Right atrium auricular region (tissue), 2 donors: ENCODE results near the gene SIPA1L3. TPM values are rescaled to one million over a fixed set of nuclear protein-coding genes. Genes with fewer than 3 reads are reported as not detected.

ENCODE experiments used
- DNase-seq: peaks from one replicate; pipeline ENCODE4 v3.0.0-alpha.2; 2019; ENCODE audit warnings: low spot score
- H3K27ac ChIP-seq, 2 donors: fragments of 200-600 bp; sonication (generic); 1 replicate in 1 of 2; 2 replicates in 1 of 2; pipeline ENCODE4 v1.5.1; 2016 to 2019
- H3K27me3 ChIP-seq, 2 donors: fragments of 200-600 bp; sonication (generic); one replicate each; pipeline versions ENCODE4 v1.5.1 to v1.6.0; 2017 to 2019
- H3K36me3 ChIP-seq: fragments of 200-600 bp; sonication (generic); one replicate; pipeline ENCODE4 v1.5.1; 2016
- H3K4me1 ChIP-seq, 2 donors: fragments of 200-600 bp; sonication (generic); one replicate each; pipeline versions ENCODE4 v1.5.1 to v1.6.0; 2017 to 2019
- H3K4me3 ChIP-seq, 2 donors: fragments of 200-600 bp; sonication (generic); 1 replicate in 1 of 2; 2 replicates in 1 of 2; pipeline ENCODE4 v1.5.1; 2017 to 2019; ENCODE audit warnings: mild to moderate bottlenecking in 1 of 2, moderate library complexity in 1 of 2
- H3K9me3 ChIP-seq, 2 donors: fragments of 200-600 bp; sonication (generic); one replicate each; pipeline ENCODE4 v1.5.1; 2019
- CTCF ChIP-seq, 2 donors: fragments of 200-600 bp; sonication (generic); IDR thresholded peaks; one replicate each; pipeline ENCODE4 v1.5.1; 2019; ENCODE audit warnings: antibody characterized with exemption in 2 of 2
- total RNA-seq, 2 donors: library from RNA; depleted of rRNA; stranded (reverse); fragments of >200 nt; gene quantifications; one replicate each; pipeline ENCODE4 v1.1.0, GENCODE V29; 2016

Gene SIPA1L3
- total RNA-seq, 2 donors from 2014 or later, result 10.7 to 19.6 TPM

- Histone ChIP-seq H3K4me1 (no peaks in the 10 kb centered on the region), H3K4me3 (no peak overlapping the region), H3K36me3 (peaks cover 1% of the 10 kb centered on the region), H3K27ac (no peak overlapping the region), H3K9me3 (no peaks in the 10 kb centered on the region), H3K27me3 (no peaks in the 10 kb centered on the region)
- TF ChIP-seq CTCF (IDR thresholded peaks at IDR 0.05), result no peak
- DNase-seq, result no peak
These were observed 289.3 kb downstream of the SIPA1L3 start for GRCh38 chr19:38196245-38196837.

GRCh38 chr19:38196948-38197656 is 290.1 kb downstream of the SIPA1L3 start:
- Histone ChIP-seq H3K27ac (no peak overlapping the region), H3K4me3 (no peak overlapping the region), H3K36me3 (peaks cover 9% of the 10 kb centered on the region), H3K4me1 (no peaks in the 10 kb centered on the region), H3K27me3 (no peaks in the 10 kb centered on the region), H3K9me3 (no peaks in the 10 kb centered on the region)
- TF ChIP-seq CTCF (IDR thresholded peaks at IDR 0.05), result no peak
- DNase-seq, result no peak

GRCh38 chr19:38197937-38198704 is 291.1 kb downstream of the SIPA1L3 start:
- TF ChIP-seq CTCF (IDR thresholded peaks at IDR 0.05), result no peak
- H3K9me3 ChIP-seq, result no peaks in the 10 kb centered on the region
- no peaks in the 10 kb centered on the region for H3K4me1 ChIP-seq
- H3K36me3 ChIP-seq, result peaks cover 15% of the 10 kb centered on the region
- DNase-seq, result no peak
- H3K4me3 ChIP-seq, result no peak overlapping the region
- H3K27ac ChIP-seq, result no peak overlapping the region
- H3K27me3 ChIP-seq, result no peaks in the 10 kb centered on the region

- no peaks in the 10 kb centered on the region for H3K9me3 ChIP-seq
- peaks cover 15% of the 10 kb centered on the region for H3K36me3 ChIP-seq
- DNase-seq, result no peak
These were observed 292.3 kb downstream of the SIPA1L3 start for GRCh38 chr19:38199340-38199739.

GRCh38 chr19:38201731-38202130 is 294.7 kb downstream of the SIPA1L3 start:
- Histone ChIP-seq H3K4me1 (no peaks in the 10 kb centered on the region), H3K27ac (no peak overlapping the region), H3K4me3 (no peak overlapping the region), H3K9me3 (no peaks in the 10 kb centered on the region), H3K36me3 (peaks cover 24% of the 10 kb centered on the region), H3K27me3 (no peaks in the 10 kb centered on the region)
- no peak for DNase-seq
- TF ChIP-seq CTCF (IDR thresholded peaks at IDR 0.05), result no peak

More at GRCh38 chr19:38199340-38199739, 292.3 kb downstream of the SIPA1L3 start:
- Histone ChIP-seq H3K27ac (no peak overlapping the region), H3K4me3 (no peak overlapping the region), H3K4me1 (no peaks in the 10 kb centered on the region), H3K27me3 (no peaks in the 10 kb centered on the region)
- no peak for TF ChIP-seq CTCF (IDR thresholded peaks at IDR 0.05)
